ENCODE data around the gene PER3.

DNA sequence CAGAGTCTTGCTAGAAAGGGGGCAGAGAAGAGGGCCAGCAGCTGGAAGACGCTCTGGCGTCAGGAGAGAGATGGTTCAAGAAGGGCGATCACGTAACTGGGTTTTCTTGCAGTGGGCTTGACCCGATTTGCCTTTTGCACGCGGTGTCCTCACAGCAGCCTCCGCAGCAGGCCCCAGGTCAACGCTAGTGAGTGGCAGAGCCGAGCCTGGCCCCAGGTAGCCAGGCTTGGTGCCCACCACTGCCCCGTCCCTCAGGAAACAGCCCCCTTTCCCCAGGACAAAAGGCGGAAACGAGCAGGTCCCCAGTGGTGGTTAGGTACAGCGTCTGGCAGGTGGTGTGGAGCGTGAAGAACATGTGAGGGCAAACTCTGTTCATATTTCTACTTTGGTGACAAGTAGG is 77.4 kb downstream of the PER3 start:
- TF ChIP-seq POLR2AphosphoS5 (IDR thresholded peaks at IDR 0.05; ENCODE audit: low read depth, low read length) (no peak), ELF1 (IDR thresholded peaks at IDR 0.05; ENCODE audit: borderline replicate concordance, low read depth) (no peak), CEBPB (IDR thresholded peaks at IDR 0.05; ENCODE audit: low read depth) (no peak), EZH2 (IDR thresholded peaks at IDR 0.05) (no peak), YY1 (IDR thresholded peaks at IDR 0.05; ENCODE audit: extremely low read depth, insufficient replicate concordance, low read depth, low read length) (no peak), RAD21 (IDR thresholded peaks at IDR 0.05; ENCODE audit: low read depth) (no peak)
- TF ChIP-seq, protein P1, sequence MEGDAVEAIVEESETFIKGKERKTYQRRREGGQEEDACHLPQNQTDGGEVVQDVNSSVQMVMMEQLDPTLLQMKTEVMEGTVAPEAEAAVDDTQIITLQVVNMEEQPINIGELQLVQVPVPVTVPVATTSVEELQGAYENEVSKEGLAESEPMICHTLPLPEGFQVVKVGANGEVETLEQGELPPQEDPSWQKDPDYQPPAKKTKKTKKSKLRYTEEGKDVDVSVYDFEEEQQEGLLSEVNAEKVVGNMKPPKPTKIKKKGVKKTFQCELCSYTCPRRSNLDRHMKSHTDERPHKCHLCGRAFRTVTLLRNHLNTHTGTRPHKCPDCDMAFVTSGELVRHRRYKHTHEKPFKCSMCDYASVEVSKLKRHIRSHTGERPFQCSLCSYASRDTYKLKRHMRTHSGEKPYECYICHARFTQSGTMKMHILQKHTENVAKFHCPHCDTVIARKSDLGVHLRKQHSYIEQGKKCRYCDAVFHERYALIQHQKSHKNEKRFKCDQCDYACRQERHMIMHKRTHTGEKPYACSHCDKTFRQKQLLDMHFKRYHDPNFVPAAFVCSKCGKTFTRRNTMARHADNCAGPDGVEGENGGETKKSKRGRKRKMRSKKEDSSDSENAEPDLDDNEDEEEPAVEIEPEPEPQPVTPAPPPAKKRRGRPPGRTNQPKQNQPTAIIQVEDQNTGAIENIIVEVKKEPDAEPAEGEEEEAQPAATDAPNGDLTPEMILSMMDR (IDR thresholded peaks at IDR 0.05 in 2 of 3, conservative IDR thresholded peaks at IDR 0.05 in 1 of 3; ENCODE audit: borderline replicate concordance in 1 of 3, insufficient read depth in 1 of 3, low read depth in 2 of 3, low read length in 2 of 3), result no peak

Data from HCT116 (cell line).